Ishikawa (cell line): ENCODE data around the gene PPIA.

Experiments used
- CEBPB ChIP-seq: IDR thresholded peaks from 2 replicates; pipeline ENCODE4 v1.6.1; 2012
- CREB1 ChIP-seq: IDR thresholded peaks from 2 replicates; pipeline ENCODE4 v1.6.1; 2012; ENCODE audit warnings: low read depth
- EGR1 ChIP-seq: IDR thresholded peaks from 2 replicates; pipeline ENCODE4 v1.6.1; 2012
- EP300 ChIP-seq: IDR thresholded peaks from 2 replicates; pipeline ENCODE4 v1.6.1; 2012; ENCODE audit warnings: borderline replicate concordance
- FOXM1 ChIP-seq: IDR thresholded peaks from 2 replicates; pipeline ENCODE4 v1.6.1; 2012; ENCODE audit warnings: low read depth, borderline replicate concordance
- MAX ChIP-seq: IDR thresholded peaks from 2 replicates; pipeline ENCODE4 v1.6.1; 2012
- NFIC ChIP-seq: IDR thresholded peaks from 2 replicates; pipeline ENCODE4 v1.6.1; 2012
- RAD21 ChIP-seq: IDR thresholded peaks from 2 replicates; pipeline ENCODE4 v1.6.1; 2012; ENCODE audit warnings: low read depth
- REST ChIP-seq: IDR thresholded peaks from 2 replicates; pipeline ENCODE4 v1.6.1; 2012; ENCODE audit warnings: low read depth, mild to moderate bottlenecking
- TAF1 ChIP-seq: IDR thresholded peaks from 2 replicates; pipeline ENCODE4 v1.6.1; 2012; ENCODE audit warnings: low read depth, mild to moderate bottlenecking
- TCF12 ChIP-seq: IDR thresholded peaks from 2 replicates; pipeline ENCODE4 v1.6.1; 2012; ENCODE audit warnings: low read depth
- TEAD4 ChIP-seq: IDR thresholded peaks from 2 replicates; pipeline ENCODE4 v1.6.1; 2012
- USF1 ChIP-seq: IDR thresholded peaks from 2 replicates; pipeline ENCODE4 v1.6.1; 2012
- YY1 ChIP-seq: IDR thresholded peaks from 2 replicates; pipeline ENCODE4 v1.6.1; 2012; ENCODE audit warnings: low read depth
- ZBTB7A ChIP-seq: IDR thresholded peaks from 2 replicates; pipeline ENCODE4 v1.6.1; 2012; ENCODE audit warnings: low read depth

PPIA gene

GRCh38 chr7:44764081-44764480 lies 32.4 kb upstream of the PPIA start:
- no peak for TF ChIP-seq YY1
- TF ChIP-seq NFIC, result no peak
- no peak for TF ChIP-seq MAX
- TF ChIP-seq TAF1, result no peak
- no peak for TF ChIP-seq CREB1
- TF ChIP-seq FOXM1, result no peak
- no peak for TF ChIP-seq RAD21
- no peak for TF ChIP-seq TEAD4
- no peak for TF ChIP-seq USF1
- no peak for TF ChIP-seq CEBPB
- no peak for TF ChIP-seq TCF12
- TF ChIP-seq ZBTB7A, result no peak
- no peak for TF ChIP-seq EP300
- TF ChIP-seq EGR1, result no peak
- TF ChIP-seq REST, result no peak

- TF ChIP-seq ZBTB7A (no peak), NFIC (no peak), FOXM1 (no peak), CREB1 (no peak), TCF12 (no peak), REST (no peak), TEAD4 (no peak), YY1 (no peak), CEBPB (no peak)
These were observed 31.6 kb upstream of the PPIA start for GRCh38 chr7:44764665-44765578.

- TF ChIP-seq TCF12 (no peak), YY1 (no peak), EGR1 (no peak), ZBTB7A (no peak), TEAD4 (no peak), MAX (no peak), FOXM1 (no peak), EP300 (no peak), CREB1 (no peak), CEBPB (no peak), RAD21 (no peak), REST (no peak), TAF1 (no peak), USF1 (no peak), NFIC (no peak)
These were observed 30.7 kb upstream of the PPIA start for GRCh38 chr7:44765579-44766415.

GRCh38 chr7:44766416-44766801 lies 30.1 kb upstream of the PPIA start:
- TF ChIP-seq ZBTB7A (no peak), TAF1 (no peak), TEAD4 (no peak), MAX (no peak), EGR1 (no peak), TCF12 (no peak), CREB1 (no peak), NFIC (no peak)
